ENCODE measurements around the gene MME.
A peak's percentile ranks its signal among the peaks of the same experiment; 100 is the strongest.

MME gene

DNA sequence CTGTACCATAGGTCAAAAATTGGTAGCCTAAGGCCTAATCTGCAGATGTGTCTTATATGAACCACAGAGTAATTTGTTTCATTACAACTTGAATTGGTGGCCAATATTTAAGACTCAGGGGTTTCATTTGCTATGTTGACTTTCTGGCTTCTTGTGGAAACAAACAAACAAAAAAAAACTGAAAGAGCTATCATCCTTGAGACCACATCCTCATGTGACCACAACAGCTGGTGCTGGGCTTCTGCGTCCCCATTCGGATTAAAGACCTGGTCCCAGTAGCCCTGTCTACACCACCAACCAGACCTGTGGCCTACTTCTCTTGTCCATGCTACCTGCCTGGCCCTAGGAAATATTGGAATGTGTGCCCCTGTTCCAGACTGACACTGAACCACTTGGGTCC, 151.7 kb downstream of the MME start:
- Histone ChIP-seq H2AK5ac (ENCODE audit: low read length) (no peak overlapping the region), H3K4me1 (ENCODE audit: control insufficient read depth, low read depth, low read length) (no peaks in the 10 kb centered on the region), H3K23ac (ENCODE audit: low read length) (no peak overlapping the region), H2BK120ac (ENCODE audit: low read depth, low read length) (no peak overlapping the region), H4K5ac (ENCODE audit: low read length) (no peak overlapping the region), H3K27ac (ENCODE audit: low read depth, low read length) (no peak overlapping the region), H3K56ac (ENCODE audit: low read length) (no peak overlapping the region), H3K4me2 (ENCODE audit: low read length) (no peak overlapping the region), H3K27me3 (ENCODE audit: insufficient read depth, low read length, poor library complexity) (no peaks in the 10 kb centered on the region), H2BK5ac (ENCODE audit: low read length) (no peak overlapping the region), H3K4ac (ENCODE audit: low read depth, low read length) (no peak overlapping the region), H3K79me1 (ENCODE audit: low read length) (no peaks in the 10 kb centered on the region), H3K18ac (ENCODE audit: low read length) (no peak overlapping the region), H3K79me2 (ENCODE audit: control insufficient read depth, insufficient read depth, low read length) (no peaks in the 10 kb centered on the region), H3K4me3 (ENCODE audit: low read length) (no peak overlapping the region), H3K9ac (ENCODE audit: low read length) (no peak overlapping the region), H4K8ac (ENCODE audit: low read depth, low read length) (no peak overlapping the region), H3K36me3 (ENCODE audit: control insufficient read depth, insufficient read depth, low read length) (no peaks in the 10 kb centered on the region), H2BK15ac (replicated peaks; ENCODE audit: low read depth) (no peak overlapping the region)
- no CpG with 5 or more reads among the region's 2 CpGs for WGBS (ENCODE audit: extremely low coverage, insufficient coverage, low lambda C conversion rate)
- no peak for DNase-seq

DNA sequence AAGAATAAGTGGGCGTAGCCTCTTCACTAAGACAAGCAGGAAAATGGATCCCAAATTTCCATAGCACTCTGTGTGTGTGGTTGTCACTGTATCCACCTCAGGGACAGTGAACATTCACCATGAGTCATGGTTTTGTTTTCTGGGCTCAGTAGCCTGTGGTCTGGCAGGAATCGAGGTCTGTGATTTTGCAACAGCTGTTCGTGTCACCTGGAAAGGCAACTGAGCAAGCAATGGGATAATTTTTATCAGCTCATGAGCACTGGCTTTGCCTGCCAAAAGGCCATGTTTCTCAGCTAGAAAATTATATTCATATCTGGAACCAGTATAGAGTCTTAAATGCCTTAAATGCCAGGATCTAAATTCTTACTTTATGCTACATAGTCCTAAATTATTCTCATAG, 152.5 kb downstream of the MME start:
- H3K4me3 ChIP-seq (ENCODE audit: low read length) = no peak overlapping the region
- no peak overlapping the region for H3K23ac ChIP-seq (ENCODE audit: low read length)
- H3K79me1 ChIP-seq (ENCODE audit: low read length) = no peaks in the 10 kb centered on the region
- H4K8ac ChIP-seq (ENCODE audit: low read depth, low read length) = no peak overlapping the region
- H3K36me3 ChIP-seq (ENCODE audit: control insufficient read depth, insufficient read depth, low read length) = no peaks in the 10 kb centered on the region
- no peak overlapping the region for H3K18ac ChIP-seq (ENCODE audit: low read length)
- H3K27ac ChIP-seq (ENCODE audit: low read depth, low read length) = no peak overlapping the region
- H2BK120ac ChIP-seq (ENCODE audit: low read depth, low read length) = no peak overlapping the region
- H2AK5ac ChIP-seq (ENCODE audit: low read length) = no peak overlapping the region
- no peak overlapping the region for H2BK5ac ChIP-seq (ENCODE audit: low read length)
- no peak overlapping the region for H2BK15ac ChIP-seq (replicated peaks; ENCODE audit: low read depth)
- H4K5ac ChIP-seq (ENCODE audit: low read length) = no peak overlapping the region
- WGBS (ENCODE audit: extremely low coverage, insufficient coverage, low lambda C conversion rate) = no CpG with 5 or more reads among the region's 3 CpGs
- H3K9ac ChIP-seq (ENCODE audit: low read length) = no peak overlapping the region
- no peaks in the 10 kb centered on the region for H3K79me2 ChIP-seq (ENCODE audit: control insufficient read depth, insufficient read depth, low read length)
- H3K4me2 ChIP-seq (ENCODE audit: low read length) = no peak overlapping the region
- peak; percentile 21 for DNase-seq
- no peaks in the 10 kb centered on the region for H3K27me3 ChIP-seq (ENCODE audit: insufficient read depth, low read length, poor library complexity)
- no peak overlapping the region for H3K56ac ChIP-seq (ENCODE audit: low read length)
- H3K4me1 ChIP-seq (ENCODE audit: control insufficient read depth, low read depth, low read length) = no peaks in the 10 kb centered on the region
- H3K4ac ChIP-seq (ENCODE audit: low read depth, low read length) = no peak overlapping the region

DNA sequence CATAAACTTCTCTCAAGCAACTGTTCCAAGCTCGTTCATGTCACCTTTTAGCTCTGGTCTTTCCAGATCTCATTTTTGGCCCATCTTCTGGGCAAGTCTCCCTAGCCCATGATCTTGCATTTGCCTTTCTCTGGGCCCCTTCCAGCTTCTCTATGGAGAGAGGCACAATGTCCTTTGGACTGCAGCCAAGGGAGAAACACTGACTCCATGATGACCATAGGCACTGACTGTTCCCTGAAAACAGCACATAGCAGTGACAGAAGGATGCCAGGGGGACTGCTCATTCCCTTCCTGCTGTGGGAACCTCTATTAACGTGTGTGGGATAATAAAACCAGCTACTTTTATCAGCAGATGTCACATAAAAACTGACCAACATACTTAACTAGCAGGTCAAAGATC, 153.1 kb downstream of the MME start:
- no peak overlapping the region for H2BK120ac ChIP-seq (ENCODE audit: low read depth, low read length)
- no peak overlapping the region for H3K27ac ChIP-seq (ENCODE audit: low read depth, low read length)
- no peak for DNase-seq
- H4K8ac ChIP-seq (ENCODE audit: low read depth, low read length) = no peak overlapping the region
- H2BK15ac ChIP-seq (replicated peaks; ENCODE audit: low read depth) = no peak overlapping the region
- no peak overlapping the region for H3K4ac ChIP-seq (ENCODE audit: low read depth, low read length)
- no CpG with 5 or more reads among the region's 2 CpGs for WGBS (ENCODE audit: extremely low coverage, insufficient coverage, low lambda C conversion rate)
- H3K56ac ChIP-seq (ENCODE audit: low read length) = no peak overlapping the region
- H3K36me3 ChIP-seq (ENCODE audit: control insufficient read depth, insufficient read depth, low read length) = no peaks in the 10 kb centered on the region
- no peak overlapping the region for H3K23ac ChIP-seq (ENCODE audit: low read length)
- no peak overlapping the region for H3K9ac ChIP-seq (ENCODE audit: low read length)
- H3K18ac ChIP-seq (ENCODE audit: low read length) = no peak overlapping the region
- H3K27me3 ChIP-seq (ENCODE audit: insufficient read depth, low read length, poor library complexity) = no peaks in the 10 kb centered on the region
- no peak overlapping the region for H4K5ac ChIP-seq (ENCODE audit: low read length)
- H3K4me1 ChIP-seq (ENCODE audit: control insufficient read depth, low read depth, low read length) = no peaks in the 10 kb centered on the region
- H2AK5ac ChIP-seq (ENCODE audit: low read length) = no peak overlapping the region
- no peak overlapping the region for H3K4me3 ChIP-seq (ENCODE audit: low read length)
- H3K79me2 ChIP-seq (ENCODE audit: control insufficient read depth, insufficient read depth, low read length) = no peaks in the 10 kb centered on the region
- H2BK5ac ChIP-seq (ENCODE audit: low read length) = no peak overlapping the region
- no peak overlapping the region for H3K4me2 ChIP-seq (ENCODE audit: low read length)
- H3K79me1 ChIP-seq (ENCODE audit: low read length) = no peaks in the 10 kb centered on the region

Measured in mesendoderm (in vitro differentiated cells).